Gastrocnemius medialis (tissue), 4 donors: ENCODE measurements around the gene C9orf50. TPM values are rescaled to one million over a fixed set of nuclear protein-coding genes. Genes with fewer than 3 reads are reported as not detected.

Source experiments
- ATAC-seq, 2 donors: fragments of 150-250 bp; one replicate each; pipeline ENCODE4 v1.9.1; 2016
- DNase-seq, 2 donors: peaks; one replicate each; pipeline ENCODE4 v3.0.0-alpha.2; 2019
- H3K27ac ChIP-seq, 4 donors: fragments of 200-600 bp; sonication (generic); 1 replicate in 1 of 4; 2 replicates in 3 of 4; pipeline ENCODE4 v1.5.1; 2016 to 2018; ENCODE audit warnings: mild to moderate bottlenecking in 2 of 4, moderate library complexity in 1 of 4
- H3K27me3 ChIP-seq, 3 donors: fragments of 200-600 bp; sonication (generic) in 2 of 3; 1 replicate in 1 of 3; 2 replicates in 2 of 3; pipeline versions ENCODE4 v1.5.1 to v1.6.0; 2016 to 2019; ENCODE audit warnings: mild to moderate bottlenecking in 1 of 3, moderate library complexity in 1 of 3
- H3K36me3 ChIP-seq, 2 donors: fragments of 200-600 bp; sonication (generic) in 1 of 2; one replicate each; pipeline ENCODE4 v1.5.1; 2017 to 2018
- H3K4me1 ChIP-seq, 2 donors: fragments of 200-600 bp; sonication (generic) in 1 of 2; one replicate each; pipeline ENCODE4 v1.5.1; 2016 to 2017; ENCODE audit warnings: mild to moderate bottlenecking in 2 of 2
- H3K4me3 ChIP-seq, 4 donors: fragments of 200-600 bp; sonication (generic) in 3 of 4; 1 replicate in 1 of 4; 2 replicates in 3 of 4; pipeline ENCODE4 v1.5.1; 2016 to 2019; ENCODE audit warnings: mild to moderate bottlenecking in 2 of 4
- H3K9me3 ChIP-seq, 3 donors: fragments of 200-600 bp; sonication (generic) in 2 of 3; 1 replicate in 1 of 3; 2 replicates in 2 of 3; pipeline ENCODE4 v1.5.1; 2016 to 2019
- POLR2A ChIP-seq, 2 donors: fragments of 450-650 bp; IDR thresholded peaks; one replicate each; pipeline ENCODE4 v1.6.1; 2017; ENCODE audit warnings: antibody characterized with exemption in 2 of 2, mild to moderate bottlenecking in 2 of 2, moderate library complexity in 2 of 2
- in situ Hi-C, 4 donors: fragments of 200-750 bp; cut with MboI; loops; one replicate each; pipeline versions ENCODE4 v1.15.0 to v1.8.0; 2017; ENCODE audit warnings: low sequenced_read_pairs in 4 of 4
- intact Hi-C: fragments of 100-400 bp; cut with DNase I; formaldehyde crosslinking; loops from one replicate; pipeline ENCODE4 v1.15.1; 2023; ENCODE audit warnings: low total_unique reads
- total RNA-seq, 4 donors: library from RNA; depleted of rRNA; stranded (reverse); fragments of >200 nt; gene quantifications; one replicate each; pipeline versions ENCODE4 v1.1.0 to v1.2.3, GENCODE V29; 2016
- TF ChIP-seq, protein P1 (sequence below), 5 experiments: fragments of 450-650 bp in 3 of 5; fragments of 200-600 bp in 2 of 5; sonication (generic) in 2 of 5; IDR thresholded peaks in 4 of 5; conservative IDR thresholded peaks in 1 of 5; 1 replicate in 4 of 5; 2 replicates in 1 of 5; pipeline ENCODE4 v1.5.1; 2016 to 2019; ENCODE audit warnings: antibody characterized with exemption in 5 of 5, mild to moderate bottlenecking in 3 of 5, moderate library complexity in 3 of 5

Gene C9orf50
- total RNA-seq, 4 donors from 2014 or later = not detected

DNA sequence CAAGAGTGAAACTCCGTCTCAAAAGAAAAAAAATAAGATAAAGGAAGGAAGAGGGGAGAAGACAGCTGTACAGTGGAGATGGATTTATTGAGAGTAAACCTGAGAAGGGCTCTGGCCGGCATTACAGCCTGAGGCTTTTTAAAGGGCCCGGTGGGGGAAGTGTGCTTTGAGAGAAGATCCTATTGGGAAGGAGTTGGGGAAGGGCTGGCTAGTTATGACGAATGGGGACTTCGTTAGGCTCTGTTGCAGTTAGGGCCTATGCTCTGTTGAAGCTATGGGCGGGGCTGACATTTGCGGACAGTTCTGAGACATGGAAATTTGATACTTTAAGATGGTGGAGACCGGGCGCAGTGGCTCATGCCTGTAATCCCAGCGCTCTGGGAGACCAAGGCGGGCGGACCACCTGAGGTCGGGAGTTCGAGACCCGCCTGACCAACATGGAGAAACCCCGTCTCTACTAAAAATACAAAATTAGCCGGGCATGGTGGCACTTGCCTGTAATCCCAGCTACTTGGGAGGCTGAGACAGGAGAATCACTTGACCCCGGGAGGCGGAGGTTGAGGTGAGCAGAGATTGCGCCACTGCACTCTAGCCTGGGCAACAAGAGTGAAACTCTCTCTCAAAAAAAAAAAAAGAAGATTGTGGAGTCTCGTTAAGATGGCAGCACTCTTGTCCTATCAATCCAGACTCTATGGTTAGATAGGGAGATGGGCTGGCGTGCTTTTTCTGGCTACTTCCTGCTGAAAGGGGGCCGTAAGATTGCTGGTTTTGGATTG, 33.2 kb downstream of the C9orf50 start:
- TF ChIP-seq, protein P1, sequence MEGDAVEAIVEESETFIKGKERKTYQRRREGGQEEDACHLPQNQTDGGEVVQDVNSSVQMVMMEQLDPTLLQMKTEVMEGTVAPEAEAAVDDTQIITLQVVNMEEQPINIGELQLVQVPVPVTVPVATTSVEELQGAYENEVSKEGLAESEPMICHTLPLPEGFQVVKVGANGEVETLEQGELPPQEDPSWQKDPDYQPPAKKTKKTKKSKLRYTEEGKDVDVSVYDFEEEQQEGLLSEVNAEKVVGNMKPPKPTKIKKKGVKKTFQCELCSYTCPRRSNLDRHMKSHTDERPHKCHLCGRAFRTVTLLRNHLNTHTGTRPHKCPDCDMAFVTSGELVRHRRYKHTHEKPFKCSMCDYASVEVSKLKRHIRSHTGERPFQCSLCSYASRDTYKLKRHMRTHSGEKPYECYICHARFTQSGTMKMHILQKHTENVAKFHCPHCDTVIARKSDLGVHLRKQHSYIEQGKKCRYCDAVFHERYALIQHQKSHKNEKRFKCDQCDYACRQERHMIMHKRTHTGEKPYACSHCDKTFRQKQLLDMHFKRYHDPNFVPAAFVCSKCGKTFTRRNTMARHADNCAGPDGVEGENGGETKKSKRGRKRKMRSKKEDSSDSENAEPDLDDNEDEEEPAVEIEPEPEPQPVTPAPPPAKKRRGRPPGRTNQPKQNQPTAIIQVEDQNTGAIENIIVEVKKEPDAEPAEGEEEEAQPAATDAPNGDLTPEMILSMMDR (IDR thresholded peaks at IDR 0.05 in 4 of 5, conservative IDR thresholded peaks at IDR 0.05 in 1 of 5) = no peak
- no peak for TF ChIP-seq POLR2A (IDR thresholded peaks at IDR 0.05)
- ATAC-seq (peak; percentile 83 to 87), DNase-seq (peak; percentile 38 to 71)
- H3K4me3 ChIP-seq = no peak overlapping the region
- no peaks in the 10 kb centered on the region for H3K36me3 ChIP-seq
- no peaks in the 10 kb centered on the region for H3K9me3 ChIP-seq
- H3K4me1 ChIP-seq = peaks cover 0 to 8% of the 10 kb centered on the region in 2 donors
- in situ Hi-C loops (no loop called here), intact Hi-C loops (loop anchor here (10.0 kb wide), 1 partner anchor 83 kb away; no protein-coding TSS in a partner anchor)
- no peaks in the 10 kb centered on the region for H3K27me3 ChIP-seq
- peak overlapping the region; percentile 15 to 71 (median 40) for H3K27ac ChIP-seq

DNA sequence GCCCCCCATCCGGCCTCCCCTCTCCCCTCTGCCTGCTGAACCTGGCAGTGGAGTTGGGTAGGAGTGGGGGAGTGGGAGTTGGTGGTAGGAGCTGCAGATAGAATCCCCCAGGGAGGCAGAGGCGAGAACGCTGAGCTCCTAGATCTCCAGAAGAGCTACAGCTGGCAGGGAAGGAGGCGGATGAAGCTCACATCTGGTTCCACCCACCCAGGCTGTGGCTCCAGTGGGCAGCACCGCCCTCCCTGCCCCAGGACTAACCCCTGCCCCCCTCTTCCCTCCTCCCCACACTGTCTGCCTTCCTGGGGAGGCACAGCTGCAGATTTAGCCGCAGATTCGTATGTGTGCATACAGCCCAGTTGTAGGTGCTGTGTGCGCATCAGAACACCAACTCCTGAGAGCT, 34.2 kb downstream of the C9orf50 start:
- Histone ChIP-seq H3K27ac (peak overlapping the region in 1 of 4 donors; percentile 71), H3K9me3 (no peaks in the 10 kb centered on the region), H3K36me3 (no peaks in the 10 kb centered on the region), H3K4me1 (peaks cover 0 to 8% of the 10 kb centered on the region in 2 donors), H3K27me3 (no peaks in the 10 kb centered on the region), H3K4me3 (no peak overlapping the region)
- TF ChIP-seq, protein P1 (IDR thresholded peaks at IDR 0.05 in 4 of 5, conservative IDR thresholded peaks at IDR 0.05 in 1 of 5) = no peak
- no peak for TF ChIP-seq POLR2A (IDR thresholded peaks at IDR 0.05)
- DNase-seq (no peak), ATAC-seq (no peak)
- intact Hi-C loops (loop anchor here (10.0 kb wide), 1 partner anchor 82 kb away; no protein-coding TSS in a partner anchor), in situ Hi-C loops (no loop called here)

DNA sequence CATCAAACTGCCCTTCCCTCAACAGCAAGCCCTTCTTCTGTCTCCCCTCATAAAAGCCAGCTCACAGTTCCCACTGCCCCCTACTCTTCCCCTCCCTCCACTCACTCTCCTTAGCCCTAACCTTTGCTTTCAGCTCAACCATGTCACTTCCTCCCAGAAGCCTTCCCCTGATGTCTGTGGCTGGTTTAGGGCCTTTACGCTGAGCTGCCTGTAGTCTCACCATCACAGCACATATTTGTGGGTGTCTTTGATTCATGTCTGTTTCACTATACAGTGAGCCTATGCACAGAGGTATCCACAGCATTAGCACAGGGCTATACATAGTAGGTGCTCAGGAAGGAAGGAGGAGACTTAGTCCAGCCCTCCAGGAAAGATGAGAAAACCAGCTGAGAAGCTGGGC, 34.7 kb downstream of the C9orf50 start:
- no peak for TF ChIP-seq POLR2A (IDR thresholded peaks at IDR 0.05)
- TF ChIP-seq, protein P1 (IDR thresholded peaks at IDR 0.05 in 4 of 5, conservative IDR thresholded peaks at IDR 0.05 in 1 of 5) = no peak
- Histone ChIP-seq H3K27me3 (no peaks in the 10 kb centered on the region), H3K4me1 (peaks cover 0 to 8% of the 10 kb centered on the region in 2 donors), H3K9me3 (no peaks in the 10 kb centered on the region), H3K36me3 (no peaks in the 10 kb centered on the region), H3K4me3 (no peak overlapping the region), H3K27ac (peak overlapping the region in 1 of 4 donors; percentile 71)
- no peak for DNase-seq
- in situ Hi-C loops = no loop called here
- ATAC-seq = no peak
- intact Hi-C loops = loop anchor here (10.0 kb wide), 1 partner anchor 81 kb away; no protein-coding TSS in a partner anchor

DNA sequence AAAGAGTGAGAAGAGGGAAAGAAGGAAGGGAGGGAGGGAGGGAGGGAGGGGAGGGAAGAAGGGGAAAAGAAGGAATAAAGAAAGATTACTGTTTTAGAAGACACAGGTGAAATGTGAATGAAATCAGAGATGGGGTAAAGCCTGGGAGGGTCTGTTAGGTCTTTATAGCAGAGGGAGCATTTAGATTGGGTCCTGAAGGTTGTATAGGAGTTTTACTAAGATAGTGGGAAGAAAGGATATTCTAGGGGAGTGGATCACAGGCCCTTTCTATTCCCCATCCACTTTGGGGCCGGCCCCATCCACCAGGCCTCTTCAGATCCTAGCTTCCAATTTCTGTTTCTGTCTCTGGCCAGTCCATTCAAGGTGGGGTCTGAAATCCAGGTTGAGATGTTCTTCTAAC, 35.5 kb downstream of the C9orf50 start:
- H3K27me3 ChIP-seq = no peaks in the 10 kb centered on the region
- TF ChIP-seq, protein P1 (IDR thresholded peaks at IDR 0.05 in 4 of 5, conservative IDR thresholded peaks at IDR 0.05 in 1 of 5) = no peak
- TF ChIP-seq POLR2A (IDR thresholded peaks at IDR 0.05) = no peak
- in situ Hi-C loops (no loop called here), intact Hi-C loops (loop anchor here (10.0 kb wide), 1 partner anchor 81 kb away; no protein-coding TSS in a partner anchor)
- DNase-seq = no peak
- no peak overlapping the region for H3K4me3 ChIP-seq
- no peak overlapping the region for H3K27ac ChIP-seq
- no peaks in the 10 kb centered on the region for H3K36me3 ChIP-seq
- no peaks in the 10 kb centered on the region for H3K9me3 ChIP-seq
- no peak for ATAC-seq
- H3K4me1 ChIP-seq = peaks cover 0 to 8% of the 10 kb centered on the region in 2 donors
